HCT116 (cell line): ENCODE results near the gene MACF1.

Experiments used
- CTCF ChIP-seq, 3 experiments: fragments of 200-600 bp in 1 of 3; sonication (generic) in 1 of 3; IDR thresholded peaks in 2 of 3; conservative IDR thresholded peaks in 1 of 3; 2 replicates each; pipeline ENCODE4 v1.5.1; 2012 to 2017; ENCODE audit warnings: low read depth in 2 of 3, low read length in 2 of 3, antibody characterized with exemption in 1 of 3, borderline replicate concordance in 1 of 3, control low read depth in 1 of 3, mild to moderate bottlenecking in 1 of 3, mixed read lengths in 1 of 3, mixed run types in 1 of 3, moderate library complexity in 1 of 3; ENCODE audit not compliant: insufficient read depth in 1 of 3
- EZH2 ChIP-seq: fragments of 200-600 bp; sonication (generic); IDR thresholded peaks from 2 replicates; pipeline ENCODE4 v1.6.1; 2017; ENCODE audit warnings: antibody characterized with exemption, mixed run types

- TF ChIP-seq EZH2 (no peak), CTCF (IDR thresholded peaks at IDR 0.05 in 2 of 3, conservative IDR thresholded peaks at IDR 0.05 in 1 of 3; ENCODE audit: borderline replicate concordance in 1 of 3, insufficient read depth in 1 of 3, low read depth in 2 of 3, low read length in 2 of 3) (no peak)
Measured at GRCh38 chr1:39301606-39302005, 97.1 kb downstream of the MACF1 start.
